Breast epithelium (tissue), 4 donors: ENCODE measurements around the gene PRDM7. TPM values are rescaled to one million over a fixed set of nuclear protein-coding genes. Genes with fewer than 3 reads are reported as not detected.

ENCODE experiments used
- DNase-seq, 2 donors: peaks; one replicate each; pipeline ENCODE4 v3.0.0-alpha.2; 2019; ENCODE audit warnings: low spot score in 2 of 2
- H3K27ac ChIP-seq, 2 donors: fragments of 200-600 bp; sonication (generic) in 1 of 2; one replicate each; pipeline ENCODE4 v1.5.1; 2016 to 2019; ENCODE audit warnings: mild to moderate bottlenecking in 1 of 2
- H3K27me3 ChIP-seq, 2 donors: fragments of 200-600 bp; sonication (generic) in 1 of 2; one replicate each; pipeline versions ENCODE4 v1.5.1 to v1.6.0; 2017 to 2019; ENCODE audit warnings: control low read depth in 1 of 2, mild to moderate bottlenecking in 1 of 2
- H3K36me3 ChIP-seq: fragments of 200-600 bp; one replicate; pipeline ENCODE4 v1.5.1; 2019
- H3K4me1 ChIP-seq, 2 donors: fragments of 200-600 bp; sonication (generic); one replicate each; pipeline ENCODE4 v1.5.1; 2016 to 2019; ENCODE audit warnings: control low read depth in 1 of 2
- H3K4me3 ChIP-seq, 3 donors: fragments of 200-600 bp; sonication (generic); 1 replicate in 2 of 3; 2 replicates in 1 of 3; pipeline ENCODE4 v1.5.1; 2016 to 2019; ENCODE audit warnings: mild to moderate bottlenecking in 3 of 3, moderate library complexity in 2 of 3
- H3K9me3 ChIP-seq, 2 donors: fragments of 200-600 bp; sonication (generic) in 1 of 2; one replicate each; pipeline ENCODE4 v1.5.1; 2016 to 2019; ENCODE audit warnings: control low read depth in 1 of 2
- POLR2A ChIP-seq: fragments of 450-650 bp; IDR thresholded peaks from one replicate; pipeline ENCODE4 v1.6.1; 2016; ENCODE audit warnings: antibody characterized with exemption, mild to moderate bottlenecking, moderate library complexity
- POLR2AphosphoS5 ChIP-seq, 3 donors: sonication (generic); formaldehyde crosslinking; IDR thresholded peaks; one replicate each; pipeline ENCODE4 v1.6.1; 2017; ENCODE audit warnings: antibody characterized with exemption in 3 of 3
- intact Hi-C: fragments of 100-400 bp; cut with DNase I; formaldehyde crosslinking; loops from one replicate; pipeline ENCODE4 v1.15.1; 2023; ENCODE audit warnings: low total_unique reads
- total RNA-seq, 3 donors: library from RNA; depleted of rRNA; stranded (reverse); fragments of >200 nt; gene quantifications; one replicate each; pipeline ENCODE4 v1.1.0, GENCODE V29; 2016
- TF ChIP-seq, protein P1 (sequence below), 3 donors: fragments of 450-650 bp; IDR thresholded peaks; one replicate each; pipeline ENCODE4 v1.5.1; 2016 to 2017; ENCODE audit warnings: antibody characterized with exemption in 3 of 3, mild to moderate bottlenecking in 3 of 3, moderate library complexity in 3 of 3

Gene PRDM7
- total RNA-seq, 3 donors from 2014 or later = not detected

DNA sequence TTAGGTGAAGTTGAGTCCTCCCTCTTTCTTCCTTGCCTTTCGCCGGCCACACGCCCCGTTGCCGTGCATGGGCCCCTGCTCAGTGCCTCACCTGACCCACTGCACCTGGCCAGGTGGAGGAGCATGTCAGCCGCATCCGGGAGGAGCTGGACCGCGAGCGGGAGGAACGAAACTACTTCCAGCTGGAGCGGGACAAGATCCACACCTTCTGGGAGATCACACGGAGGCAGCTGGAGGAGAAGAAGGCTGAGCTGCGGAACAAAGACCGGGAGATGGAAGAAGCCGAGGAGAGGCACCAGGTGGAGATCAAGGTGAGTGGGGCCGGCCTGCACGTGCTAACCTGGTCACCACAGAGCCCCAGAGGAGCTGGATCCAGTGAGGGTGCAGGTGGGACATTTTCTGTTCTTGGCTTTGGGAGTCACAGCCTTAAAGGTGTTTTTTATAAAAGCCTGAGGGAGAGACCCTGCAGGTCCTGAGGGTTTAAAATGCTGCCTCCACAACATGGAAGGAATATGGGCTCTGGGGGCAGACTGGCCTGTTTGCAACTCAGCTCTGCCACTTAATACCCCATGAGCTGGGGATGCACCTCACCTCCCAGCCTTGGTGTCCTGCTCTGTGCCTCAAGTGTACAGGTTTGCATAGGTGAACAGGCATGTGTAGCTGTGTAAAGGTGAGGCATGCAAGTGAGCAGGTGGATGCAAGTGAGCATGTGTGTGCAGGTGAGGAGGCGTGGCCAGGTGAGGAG, 45.8 kb downstream of the PRDM7 start:
- DNase-seq = no peak
- Histone ChIP-seq H3K36me3 (no peaks in the 10 kb centered on the region), H3K27me3 (no peaks in the 10 kb centered on the region), H3K4me3 (no peak overlapping the region), H3K4me1 (no peaks in the 10 kb centered on the region), H3K27ac (no peak overlapping the region), H3K9me3 (no peaks in the 10 kb centered on the region)
- intact Hi-C loops = no loop called here
- TF ChIP-seq, protein P1, sequence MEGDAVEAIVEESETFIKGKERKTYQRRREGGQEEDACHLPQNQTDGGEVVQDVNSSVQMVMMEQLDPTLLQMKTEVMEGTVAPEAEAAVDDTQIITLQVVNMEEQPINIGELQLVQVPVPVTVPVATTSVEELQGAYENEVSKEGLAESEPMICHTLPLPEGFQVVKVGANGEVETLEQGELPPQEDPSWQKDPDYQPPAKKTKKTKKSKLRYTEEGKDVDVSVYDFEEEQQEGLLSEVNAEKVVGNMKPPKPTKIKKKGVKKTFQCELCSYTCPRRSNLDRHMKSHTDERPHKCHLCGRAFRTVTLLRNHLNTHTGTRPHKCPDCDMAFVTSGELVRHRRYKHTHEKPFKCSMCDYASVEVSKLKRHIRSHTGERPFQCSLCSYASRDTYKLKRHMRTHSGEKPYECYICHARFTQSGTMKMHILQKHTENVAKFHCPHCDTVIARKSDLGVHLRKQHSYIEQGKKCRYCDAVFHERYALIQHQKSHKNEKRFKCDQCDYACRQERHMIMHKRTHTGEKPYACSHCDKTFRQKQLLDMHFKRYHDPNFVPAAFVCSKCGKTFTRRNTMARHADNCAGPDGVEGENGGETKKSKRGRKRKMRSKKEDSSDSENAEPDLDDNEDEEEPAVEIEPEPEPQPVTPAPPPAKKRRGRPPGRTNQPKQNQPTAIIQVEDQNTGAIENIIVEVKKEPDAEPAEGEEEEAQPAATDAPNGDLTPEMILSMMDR (IDR thresholded peaks at IDR 0.05) = no peak
- TF ChIP-seq POLR2AphosphoS5 (IDR thresholded peaks at IDR 0.05) (no peak), POLR2A (no peak)

DNA sequence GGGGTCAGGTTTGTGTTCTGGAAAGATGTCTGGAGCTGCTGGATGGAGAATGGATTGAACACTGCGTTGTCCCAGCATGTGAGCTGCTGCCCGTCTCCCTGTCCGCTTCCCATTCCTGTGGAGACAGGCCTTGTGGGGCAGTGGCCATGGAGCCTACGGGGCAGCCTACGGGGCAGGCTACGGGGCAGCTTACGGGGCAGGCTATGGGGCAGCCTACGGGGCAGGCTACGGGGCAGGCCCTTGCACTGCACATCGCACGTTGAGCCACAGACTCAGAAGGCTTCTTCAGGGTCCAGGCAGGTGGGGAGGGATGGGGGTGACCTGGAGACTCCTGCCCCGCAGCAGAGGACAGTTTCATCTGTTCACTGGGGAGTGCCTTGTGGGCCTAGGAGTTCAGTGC, 48.1 kb downstream of the PRDM7 start:
- TF ChIP-seq, protein P1 (IDR thresholded peaks at IDR 0.05) = no peak
- TF ChIP-seq POLR2A = no peak
- no peak for TF ChIP-seq POLR2AphosphoS5 (IDR thresholded peaks at IDR 0.05)
- Histone ChIP-seq H3K4me1 (no peaks in the 10 kb centered on the region), H3K9me3 (no peaks in the 10 kb centered on the region), H3K27me3 (no peaks in the 10 kb centered on the region), H3K27ac (no peak overlapping the region), H3K4me3 (no peak overlapping the region), H3K36me3 (no peaks in the 10 kb centered on the region)
- intact Hi-C loops = no loop called here
- DNase-seq = no peak

DNA sequence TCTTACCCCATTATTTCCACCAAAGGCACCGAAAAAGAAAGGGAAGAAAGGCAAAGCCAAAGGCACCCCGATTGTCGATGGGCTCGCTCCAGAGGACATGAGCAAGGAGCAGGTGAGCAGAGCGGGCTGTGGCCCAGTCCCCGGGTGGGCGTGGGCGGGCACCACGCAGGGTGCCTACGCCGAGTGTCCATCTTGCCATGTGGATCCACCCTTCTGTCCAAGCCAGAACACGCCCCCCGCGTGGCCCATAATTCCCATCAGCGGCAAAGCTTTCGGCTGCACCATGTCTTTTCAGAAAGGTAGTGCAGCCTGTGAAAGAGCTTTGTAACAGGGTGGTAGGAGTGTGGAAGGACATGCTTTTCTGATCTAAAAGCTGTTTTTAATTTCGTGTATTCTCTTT, 49.5 kb downstream of the PRDM7 start:
- Histone ChIP-seq H3K4me3 (no peak overlapping the region), H3K27me3 (no peaks in the 10 kb centered on the region), H3K4me1 (peaks cover 2 to 5% of the 10 kb centered on the region in 2 donors), H3K36me3 (no peaks in the 10 kb centered on the region), H3K9me3 (no peaks in the 10 kb centered on the region), H3K27ac (no peak overlapping the region)
- TF ChIP-seq POLR2AphosphoS5 (IDR thresholded peaks at IDR 0.05) = no peak
- intact Hi-C loops = no loop called here
- DNase-seq = no peak

DNA sequence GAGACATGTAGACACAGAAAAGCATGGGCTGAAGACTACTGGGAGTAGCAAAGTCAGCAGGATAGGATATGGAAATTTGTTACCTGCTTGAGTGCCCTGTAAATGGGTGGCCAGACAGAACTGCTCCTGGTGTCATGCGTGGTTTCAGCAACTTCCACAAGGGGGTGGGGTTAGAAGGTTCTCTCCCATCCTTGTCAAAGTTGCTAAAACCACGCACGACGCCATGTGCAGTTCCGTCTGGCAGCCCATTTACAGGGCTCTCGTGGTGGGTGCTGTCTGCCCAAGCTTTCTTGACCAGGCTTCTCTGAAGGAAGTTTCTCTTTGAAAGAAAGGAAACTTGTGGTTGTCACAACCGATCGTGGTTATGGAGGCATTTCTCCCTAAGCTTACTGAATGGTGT, 51.0 kb downstream of the PRDM7 start:
- DNase-seq = no peak
- Histone ChIP-seq H3K4me3 (no peak overlapping the region), H3K27me3 (no peaks in the 10 kb centered on the region), H3K36me3 (no peaks in the 10 kb centered on the region), H3K4me1 (peaks cover 2 to 5% of the 10 kb centered on the region in 2 donors), H3K27ac (no peak overlapping the region), H3K9me3 (no peaks in the 10 kb centered on the region)
- TF ChIP-seq POLR2AphosphoS5 (IDR thresholded peaks at IDR 0.05) = no peak
- no peak for TF ChIP-seq POLR2A
- TF ChIP-seq, protein P1 (IDR thresholded peaks at IDR 0.05) = no peak
- intact Hi-C loops = no loop called here

DNA sequence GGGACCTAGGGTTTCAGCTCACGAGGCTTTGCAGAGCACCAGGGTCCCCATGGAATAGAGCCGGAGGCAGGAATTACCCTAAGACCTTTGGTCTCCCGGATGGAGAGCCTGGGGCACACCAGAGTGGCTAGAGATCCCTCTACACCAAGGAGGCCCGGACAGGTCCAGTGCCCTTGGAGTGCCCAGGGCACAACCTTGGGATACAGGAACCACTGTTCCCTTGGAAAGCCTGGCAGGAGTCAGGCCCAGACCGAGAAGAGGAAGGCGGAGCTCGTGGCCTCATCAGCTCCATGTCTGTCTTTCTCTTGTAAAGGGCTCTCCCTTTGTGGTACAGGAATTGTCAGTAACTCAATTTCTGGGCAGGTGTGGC, 54.1 kb downstream of the PRDM7 start:
- Histone ChIP-seq H3K4me3 (peak overlapping the region; percentile 62 to 75 (median 70)), H3K27me3 (no peaks in the 10 kb centered on the region), H3K4me1 (peaks cover 5% of the 10 kb centered on the region in 2 donors), H3K36me3 (no peaks in the 10 kb centered on the region), H3K27ac (peak overlapping the region; percentile 82 to 87), H3K9me3 (no peaks in the 10 kb centered on the region)
- TF ChIP-seq POLR2A = no peak
- no peak for TF ChIP-seq POLR2AphosphoS5 (IDR thresholded peaks at IDR 0.05)
- TF ChIP-seq, protein P1 (IDR thresholded peaks at IDR 0.05) = no peak
- intact Hi-C loops = no loop called here
- DNase-seq = no peak
